ENCODE measurements around the gene MAFG.

GRCh38 chr17:81957691-81958432, 30.3 kb upstream of the MAFG start:
- no peak for TF ChIP-seq EZH2phosphoT487 (IDR thresholded peaks at IDR 0.05; ENCODE audit: borderline replicate concordance, low read length)
- TF ChIP-seq, protein P1, sequence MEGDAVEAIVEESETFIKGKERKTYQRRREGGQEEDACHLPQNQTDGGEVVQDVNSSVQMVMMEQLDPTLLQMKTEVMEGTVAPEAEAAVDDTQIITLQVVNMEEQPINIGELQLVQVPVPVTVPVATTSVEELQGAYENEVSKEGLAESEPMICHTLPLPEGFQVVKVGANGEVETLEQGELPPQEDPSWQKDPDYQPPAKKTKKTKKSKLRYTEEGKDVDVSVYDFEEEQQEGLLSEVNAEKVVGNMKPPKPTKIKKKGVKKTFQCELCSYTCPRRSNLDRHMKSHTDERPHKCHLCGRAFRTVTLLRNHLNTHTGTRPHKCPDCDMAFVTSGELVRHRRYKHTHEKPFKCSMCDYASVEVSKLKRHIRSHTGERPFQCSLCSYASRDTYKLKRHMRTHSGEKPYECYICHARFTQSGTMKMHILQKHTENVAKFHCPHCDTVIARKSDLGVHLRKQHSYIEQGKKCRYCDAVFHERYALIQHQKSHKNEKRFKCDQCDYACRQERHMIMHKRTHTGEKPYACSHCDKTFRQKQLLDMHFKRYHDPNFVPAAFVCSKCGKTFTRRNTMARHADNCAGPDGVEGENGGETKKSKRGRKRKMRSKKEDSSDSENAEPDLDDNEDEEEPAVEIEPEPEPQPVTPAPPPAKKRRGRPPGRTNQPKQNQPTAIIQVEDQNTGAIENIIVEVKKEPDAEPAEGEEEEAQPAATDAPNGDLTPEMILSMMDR (conservative IDR thresholded peaks at IDR 0.05; ENCODE audit: low read depth, low read length) = no peak
